ENCODE data around the gene YIPF7.

Gene YIPF7

DNA sequence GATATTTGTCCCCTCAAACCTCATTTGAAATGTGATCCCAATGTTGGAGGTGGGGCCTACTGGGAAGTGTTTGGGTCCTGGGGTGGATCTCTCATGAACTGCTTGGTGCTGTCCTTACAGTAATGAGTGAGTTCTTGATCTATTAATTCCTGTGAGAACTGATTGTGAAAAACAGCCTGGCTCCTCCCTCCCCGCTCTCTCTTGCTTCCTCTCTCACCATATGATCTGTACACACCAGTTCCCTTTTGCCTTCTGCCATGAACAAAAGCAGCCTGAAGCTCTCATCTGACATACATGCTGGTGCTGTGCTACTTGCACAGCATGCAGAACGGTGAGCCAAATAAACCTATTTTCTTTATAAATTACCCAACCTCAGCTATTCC is 11.2 kb upstream of the YIPF7 start:
- CTCF ChIA-PET = no interaction called here
- no peak overlapping the region for H3K27ac ChIP-seq
- POLR2A ChIA-PET (ENCODE audit: low non-redundant PET) = no interaction called here
- no peak for DNase-seq (ENCODE audit: low spot score)
- TF ChIP-seq, protein P1, sequence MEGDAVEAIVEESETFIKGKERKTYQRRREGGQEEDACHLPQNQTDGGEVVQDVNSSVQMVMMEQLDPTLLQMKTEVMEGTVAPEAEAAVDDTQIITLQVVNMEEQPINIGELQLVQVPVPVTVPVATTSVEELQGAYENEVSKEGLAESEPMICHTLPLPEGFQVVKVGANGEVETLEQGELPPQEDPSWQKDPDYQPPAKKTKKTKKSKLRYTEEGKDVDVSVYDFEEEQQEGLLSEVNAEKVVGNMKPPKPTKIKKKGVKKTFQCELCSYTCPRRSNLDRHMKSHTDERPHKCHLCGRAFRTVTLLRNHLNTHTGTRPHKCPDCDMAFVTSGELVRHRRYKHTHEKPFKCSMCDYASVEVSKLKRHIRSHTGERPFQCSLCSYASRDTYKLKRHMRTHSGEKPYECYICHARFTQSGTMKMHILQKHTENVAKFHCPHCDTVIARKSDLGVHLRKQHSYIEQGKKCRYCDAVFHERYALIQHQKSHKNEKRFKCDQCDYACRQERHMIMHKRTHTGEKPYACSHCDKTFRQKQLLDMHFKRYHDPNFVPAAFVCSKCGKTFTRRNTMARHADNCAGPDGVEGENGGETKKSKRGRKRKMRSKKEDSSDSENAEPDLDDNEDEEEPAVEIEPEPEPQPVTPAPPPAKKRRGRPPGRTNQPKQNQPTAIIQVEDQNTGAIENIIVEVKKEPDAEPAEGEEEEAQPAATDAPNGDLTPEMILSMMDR (conservative IDR thresholded peaks at IDR 0.05; ENCODE audit: low read depth) = no peak

- TF ChIP-seq, protein P1 (conservative IDR thresholded peaks at IDR 0.05; ENCODE audit: low read depth) = no peak
- ChIA-PET CTCF (no interaction called here), POLR2A (ENCODE audit: low non-redundant PET) (no interaction called here)
- H3K27ac ChIP-seq = no peak overlapping the region
- no peak for DNase-seq (ENCODE audit: low spot score)
These were observed 10.7 kb upstream of the YIPF7 start for GRCh38 chr4:44661940-44662622.

- no peak for DNase-seq (ENCODE audit: low spot score)
- ChIA-PET CTCF (no interaction called here), POLR2A (ENCODE audit: low non-redundant PET) (no interaction called here)
- TF ChIP-seq, protein P1 (conservative IDR thresholded peaks at IDR 0.05; ENCODE audit: low read depth) = no peak
- H3K27ac ChIP-seq = no peak overlapping the region
These were observed 9.0 kb upstream of the YIPF7 start for GRCh38 chr4:44660396-44660795.

- no peak overlapping the region for H3K27ac ChIP-seq
- ChIA-PET POLR2A (ENCODE audit: low non-redundant PET) (no interaction called here), CTCF (no interaction called here)
- TF ChIP-seq, protein P1 (conservative IDR thresholded peaks at IDR 0.05; ENCODE audit: low read depth) = no peak
- DNase-seq (ENCODE audit: low spot score) = no peak
These were observed 577 bp upstream of the YIPF7 start for GRCh38 chr4:44652002-44652401.

- TF ChIP-seq, protein P1 (conservative IDR thresholded peaks at IDR 0.05; ENCODE audit: low read depth) = no peak
- CTCF ChIA-PET = interaction anchor here (0.5 kb wide), 1 partner anchor 17 kb away, joined by 3 read pairs; no protein-coding TSS in a partner anchor
- POLR2A ChIA-PET (ENCODE audit: low non-redundant PET) = no interaction called here
- no peak overlapping the region for H3K27ac ChIP-seq
- DNase-seq (ENCODE audit: low spot score) = no peak
These were observed 5.3 kb downstream of the YIPF7 start for GRCh38 chr4:44646151-44646550.

DNA sequence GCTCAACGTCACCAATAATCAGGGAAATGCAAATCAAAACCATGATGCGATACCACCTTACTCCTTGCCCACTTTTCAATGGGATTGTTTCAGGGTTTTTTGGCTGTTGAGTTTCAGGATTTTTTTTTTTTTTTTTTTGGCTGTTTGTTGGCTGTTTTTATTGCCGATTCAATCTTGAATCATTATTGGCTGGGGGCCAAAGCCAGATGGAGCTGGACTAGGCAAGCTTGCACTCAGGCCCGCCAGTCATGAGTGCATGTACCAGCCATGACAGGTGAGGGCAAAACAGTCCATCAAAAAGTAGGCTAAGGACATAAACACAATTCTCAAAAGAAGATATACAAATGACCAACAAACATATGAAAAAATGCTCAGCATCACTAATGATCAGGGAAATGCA is 13.3 kb downstream of the YIPF7 start:
- ChIA-PET CTCF (no interaction called here), POLR2A (ENCODE audit: low non-redundant PET) (no interaction called here)
- no peak overlapping the region for H3K27ac ChIP-seq
- DNase-seq (ENCODE audit: low spot score) = no peak
- TF ChIP-seq, protein P1 (conservative IDR thresholded peaks at IDR 0.05; ENCODE audit: low read depth) = no peak
